ENCODE data around the gene HYLS1. TPM values are rescaled to one million over a fixed set of nuclear protein-coding genes. Genes with fewer than 3 reads are reported as not detected.

The HYLS1 gene
- total RNA-seq, 4 donors from 2014 or later, result 0.94 to 8.6 (median 3.5) TPM

GRCh38 chr11:125892994-125893393 is 5.5 kb downstream of the HYLS1 start:
- TF ChIP-seq CTCF (IDR thresholded peaks at IDR 0.05; ENCODE audit: low read depth), result no peak

GRCh38 chr11:125901872-125902271 is 14.4 kb downstream of the HYLS1 start:
- no peak for TF ChIP-seq CTCF (IDR thresholded peaks at IDR 0.05; ENCODE audit: low read depth)

- TF ChIP-seq CTCF (IDR thresholded peaks at IDR 0.05; ENCODE audit: low read depth), result no peak
Measured at GRCh38 chr11:125902277-125902926, 14.9 kb downstream of the HYLS1 start.

- TF ChIP-seq CTCF (IDR thresholded peaks at IDR 0.05; ENCODE audit: low read depth), result no peak
Measured at GRCh38 chr11:125902927-125903710, 15.7 kb downstream of the HYLS1 start, which contains the start of gene PUS3. PUS3 (minus strand) TSS chr11:125903206; CDS start chr11:125896284, 6,922 bp downstream.

GRCh38 chr11:125903711-125904659 is 16.5 kb downstream of the HYLS1 start, which contains the start of gene DDX25:
DDX25 (plus strand) TSS chr11:125904508; CDS start chr11:125904518, 10 bp downstream.
- TF ChIP-seq CTCF (IDR thresholded peaks at IDR 0.05; ENCODE audit: low read depth), result no peak

- no peak for TF ChIP-seq CTCF (IDR thresholded peaks at IDR 0.05; ENCODE audit: low read depth)
Measured at GRCh38 chr11:125904678-125905077, 17.2 kb downstream of the HYLS1 start.
